Activated naive CD8-positive, alpha-beta T cell (primary cell): Measurements from ENCODE around the gene DTD1.

Experiments
- H3K27ac Mint-ChIP-seq: one replicate; pipeline ENCODE4 v1.8.0; 2021; ENCODE audit warnings: mixed read lengths
- H3K27me3 Mint-ChIP-seq: one replicate; pipeline ENCODE4 v1.8.0; 2021; ENCODE audit warnings: mixed read lengths
- H3K36me3 Mint-ChIP-seq: one replicate; pipeline ENCODE4 v1.8.0; 2021; ENCODE audit warnings: mixed read lengths
- H3K4me1 Mint-ChIP-seq: one replicate; pipeline ENCODE4 v1.8.0; 2021; ENCODE audit warnings: low read depth, mixed read lengths
- H3K4me3 Mint-ChIP-seq: one replicate; pipeline ENCODE4 v1.8.0; 2021; ENCODE audit warnings: mild to moderate bottlenecking, mixed read lengths
- H3K9me3 Mint-ChIP-seq: one replicate; pipeline ENCODE4 v1.8.0; 2021; ENCODE audit warnings: low read depth, mixed read lengths

DTD1 gene, protein sequence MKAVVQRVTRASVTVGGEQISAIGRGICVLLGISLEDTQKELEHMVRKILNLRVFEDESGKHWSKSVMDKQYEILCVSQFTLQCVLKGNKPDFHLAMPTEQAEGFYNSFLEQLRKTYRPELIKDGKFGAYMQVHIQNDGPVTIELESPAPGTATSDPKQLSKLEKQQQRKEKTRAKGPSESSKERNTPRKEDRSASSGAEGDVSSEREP

DNA sequence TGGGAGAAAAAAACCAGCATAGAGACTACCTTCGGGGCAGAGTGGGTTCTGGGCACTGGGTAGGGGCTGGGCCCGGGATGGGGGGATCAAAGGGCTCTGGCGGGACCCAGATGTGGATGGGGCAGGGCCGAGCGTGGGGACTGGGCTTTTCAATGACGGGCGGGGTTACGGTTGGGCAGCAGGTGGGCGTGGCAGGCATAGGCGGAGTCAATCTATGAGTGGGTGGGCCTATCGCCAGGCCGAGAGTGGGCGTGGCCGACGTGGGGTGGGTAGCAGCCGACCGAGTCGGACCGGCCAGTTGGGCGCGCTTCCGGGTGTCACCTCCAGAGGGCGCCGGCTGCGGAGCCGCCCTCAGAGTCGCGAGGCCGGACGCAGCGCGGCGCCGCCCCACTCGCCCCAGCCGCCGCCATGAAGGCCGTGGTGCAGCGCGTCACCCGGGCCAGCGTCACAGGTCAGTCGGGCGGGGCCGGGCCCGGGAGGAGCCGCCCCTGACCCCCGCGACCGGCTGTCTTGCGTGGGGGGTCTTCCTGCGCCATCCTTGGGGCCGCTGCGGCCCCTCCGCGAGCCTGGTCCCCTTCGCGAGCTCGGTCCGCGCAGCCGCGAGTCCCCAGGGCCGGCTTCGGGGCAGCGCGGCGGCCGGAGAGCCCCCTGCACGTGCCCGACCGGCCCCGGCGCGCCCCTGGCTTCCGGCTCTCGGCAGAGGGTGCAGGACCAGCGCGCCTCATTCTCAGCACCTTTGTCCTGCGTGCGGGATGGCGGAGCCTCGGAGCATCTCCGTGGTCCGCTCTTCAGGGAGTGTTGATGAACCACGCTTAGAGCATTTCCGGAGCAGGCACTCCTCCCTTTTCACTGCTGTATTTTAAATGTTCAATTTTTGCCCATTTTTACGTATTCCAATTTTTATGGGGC is at the start of gene DTD1:
Gene DTD1 (plus strand): TSS at position 390 of the 909 bp plus-strand sequence. CDS start 19 bp downstream, at position 409.
- Mint-ChIP-seq H3K27ac (peak within 1 kb of the TSS; percentile 78), H3K27me3 (peaks cover 7% of the 10 kb centered on the region), H3K9me3 (no peaks in the 10 kb centered on the region), H3K36me3 (no peaks in the 10 kb centered on the region), H3K4me3 (peak within 1 kb of the TSS; percentile 92), H3K4me1 (peaks cover 22% of the 10 kb centered on the region)

DNA sequence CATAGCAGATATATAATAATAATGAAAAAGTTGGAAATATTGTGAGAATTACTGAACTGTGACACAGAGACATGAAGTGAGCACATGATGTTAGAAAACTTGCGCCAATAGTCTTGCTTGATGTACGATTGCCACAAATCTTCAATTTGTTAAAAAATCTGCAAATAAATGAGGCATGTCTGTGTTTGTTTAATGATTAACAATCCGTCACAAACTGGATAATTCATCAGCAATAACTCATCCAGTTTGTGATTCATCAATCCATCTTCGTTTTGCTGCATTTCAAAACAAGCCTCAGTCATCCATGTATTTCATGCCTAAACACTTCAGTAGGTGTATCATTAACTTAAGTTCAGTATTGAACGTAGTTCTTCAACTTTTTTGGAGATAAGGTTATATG is 46.1 kb upstream of the DTD1 start:
- Mint-ChIP-seq H3K4me3 (no peak overlapping the region), H3K27me3 (no peaks in the 10 kb centered on the region)

GRCh38 chr20:18543216-18543615 is 44.6 kb upstream of the DTD1 start:
- Mint-ChIP-seq H3K27ac (no peak overlapping the region), H3K4me3 (no peak overlapping the region), H3K9me3 (no peaks in the 10 kb centered on the region), H3K4me1 (no peaks in the 10 kb centered on the region), H3K36me3 (peaks cover 12% of the 10 kb centered on the region), H3K27me3 (no peaks in the 10 kb centered on the region)

More for the DNA sequence above, 46.1 kb upstream of the DTD1 start:
- H3K27ac Mint-ChIP-seq: no peak overlapping the region
- H3K36me3 Mint-ChIP-seq: peaks cover 15% of the 10 kb centered on the region
- H3K4me1 Mint-ChIP-seq: no peaks in the 10 kb centered on the region
- no peaks in the 10 kb centered on the region for H3K9me3 Mint-ChIP-seq

GRCh38 chr20:18543932-18544331 is 43.9 kb upstream of the DTD1 start:
- H3K27ac Mint-ChIP-seq: no peak overlapping the region
- no peaks in the 10 kb centered on the region for H3K9me3 Mint-ChIP-seq
- peaks cover 15% of the 10 kb centered on the region for H3K36me3 Mint-ChIP-seq
- no peaks in the 10 kb centered on the region for H3K27me3 Mint-ChIP-seq
- no peak overlapping the region for H3K4me3 Mint-ChIP-seq
- no peaks in the 10 kb centered on the region for H3K4me1 Mint-ChIP-seq

- Mint-ChIP-seq H3K36me3 (peaks cover 11% of the 10 kb centered on the region), H3K27ac (no peak overlapping the region), H3K27me3 (no peaks in the 10 kb centered on the region), H3K4me1 (no peaks in the 10 kb centered on the region), H3K4me3 (no peak overlapping the region), H3K9me3 (no peaks in the 10 kb centered on the region)
Measured at GRCh38 chr20:18545566-18545965, 42.3 kb upstream of the DTD1 start.

GRCh38 chr20:18548465-18548864 is 39.4 kb upstream of the DTD1 start:
- Mint-ChIP-seq H3K27me3 (no peaks in the 10 kb centered on the region), H3K4me3 (no peak overlapping the region), H3K4me1 (no peaks in the 10 kb centered on the region), H3K27ac (no peak overlapping the region), H3K9me3 (no peaks in the 10 kb centered on the region), H3K36me3 (peaks cover 9% of the 10 kb centered on the region)

- Mint-ChIP-seq H3K27me3 (no peaks in the 10 kb centered on the region), H3K27ac (no peak overlapping the region), H3K9me3 (no peaks in the 10 kb centered on the region), H3K36me3 (peaks cover 7% of the 10 kb centered on the region), H3K4me3 (no peak overlapping the region), H3K4me1 (no peaks in the 10 kb centered on the region)
Measured at GRCh38 chr20:18553746-18554145, 34.1 kb upstream of the DTD1 start.

DNA sequence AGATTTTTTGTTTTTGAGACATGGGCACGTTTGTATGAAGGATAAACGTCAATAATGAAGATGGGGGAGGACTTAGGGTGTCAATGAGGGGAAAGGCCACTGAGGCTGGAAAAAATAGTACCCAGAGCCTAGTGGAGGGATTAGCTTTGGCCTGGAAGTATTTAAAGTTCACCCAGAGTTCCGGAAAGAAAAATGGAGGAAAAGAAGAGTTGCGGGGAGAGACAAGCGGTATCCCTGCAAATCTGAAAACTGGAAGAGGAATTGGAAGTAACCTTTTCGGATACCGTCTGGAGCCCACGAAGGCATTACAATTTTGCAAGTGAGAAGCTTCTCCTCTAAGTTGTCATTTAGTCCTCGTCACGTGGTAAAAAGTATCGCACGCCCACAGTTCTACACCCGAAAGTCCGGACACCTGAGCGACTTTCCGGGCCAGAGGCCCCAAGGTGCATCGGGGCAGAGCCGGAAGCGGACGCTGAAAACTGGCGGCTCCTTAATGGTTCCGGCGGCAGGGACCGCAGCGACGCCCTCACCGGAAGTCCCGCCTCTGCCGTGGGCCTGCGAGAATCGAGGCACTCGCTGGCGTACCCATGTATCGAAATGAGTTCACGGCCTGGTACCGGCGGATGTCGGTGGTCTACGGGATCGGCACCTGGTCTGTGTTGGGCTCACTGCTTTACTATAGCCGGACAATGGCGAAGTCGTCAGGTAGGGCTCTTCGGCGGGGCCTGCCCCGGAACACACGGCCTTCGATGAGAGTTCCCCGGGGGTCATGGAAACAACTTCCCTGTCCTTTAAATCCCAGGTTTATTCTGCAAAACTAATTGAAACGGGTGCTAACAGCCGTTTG is 20.7 kb upstream of the DTD1 start, which contains the start of gene SMIM26:
Gene SMIM26 (plus strand): TSS at position 541 of the 847 bp plus-strand sequence. CDS start 47 bp downstream, at position 588.
- Mint-ChIP-seq H3K27me3 (no peaks in the 10 kb centered on the region), H3K9me3 (no peaks in the 10 kb centered on the region), H3K4me3 (peak within 1 kb of the TSS; percentile 96), H3K4me1 (peaks cover 11% of the 10 kb centered on the region), H3K36me3 (peaks cover 17% of the 10 kb centered on the region), H3K27ac (peak within 1 kb of the TSS; percentile 95)

GRCh38 chr20:18567739-18568091 is 20.1 kb upstream of the DTD1 start:
- Mint-ChIP-seq H3K4me1 (peaks cover 11% of the 10 kb centered on the region), H3K27ac (peak overlapping the region; percentile 95), H3K36me3 (peaks cover 17% of the 10 kb centered on the region)

DNA sequence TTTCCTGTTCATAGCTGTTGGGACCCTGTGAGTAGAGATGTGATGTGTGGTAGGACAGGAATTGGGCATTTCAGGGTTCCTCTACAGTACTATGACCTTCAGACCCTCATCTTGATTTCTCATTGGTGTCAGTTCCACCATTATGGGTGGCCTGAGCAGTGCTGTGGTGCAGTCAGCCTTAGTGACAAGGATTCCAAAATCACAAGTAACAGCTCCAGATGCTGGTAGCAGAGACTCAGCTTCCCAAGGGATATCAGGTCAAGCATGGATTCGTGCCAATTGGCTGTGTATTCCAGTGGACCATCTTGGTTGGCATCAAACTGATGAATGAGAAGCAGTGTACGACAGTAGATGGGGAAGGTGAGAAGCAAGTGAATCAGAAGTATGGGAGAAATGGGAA is 16.8 kb upstream of the DTD1 start:
- peaks cover 14% of the 10 kb centered on the region for H3K36me3 Mint-ChIP-seq
- H3K4me3 Mint-ChIP-seq: no peak overlapping the region
- H3K27ac Mint-ChIP-seq: peak overlapping the region; percentile 62

More at GRCh38 chr20:18567739-18568091, 20.1 kb upstream of the DTD1 start:
- Mint-ChIP-seq H3K9me3 (no peaks in the 10 kb centered on the region), H3K4me3 (peak overlapping the region; percentile 96), H3K27me3 (no peaks in the 10 kb centered on the region)

DNA sequence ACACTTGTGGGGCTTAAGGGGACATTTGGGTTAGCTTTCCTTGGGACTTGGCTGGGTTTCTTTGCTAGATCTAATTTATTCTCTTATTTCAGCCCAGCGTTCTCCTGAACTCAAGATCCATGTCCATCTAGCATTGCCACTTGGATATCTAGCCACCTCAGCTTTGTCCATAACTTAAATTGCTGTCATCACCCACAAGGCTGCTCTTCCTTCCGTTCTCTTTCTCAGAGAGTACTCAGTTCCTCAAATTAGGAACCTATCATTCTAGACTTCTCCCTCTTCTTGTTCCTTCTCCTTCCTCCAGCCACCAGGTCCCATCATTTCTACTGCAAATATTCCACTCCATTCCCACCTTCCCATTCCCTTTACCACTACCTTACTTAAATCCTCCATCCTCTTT is 16.3 kb upstream of the DTD1 start:
- Mint-ChIP-seq H3K4me3 (no peak overlapping the region), H3K27me3 (no peaks in the 10 kb centered on the region), H3K27ac (no peak overlapping the region), H3K4me1 (peaks cover 9% of the 10 kb centered on the region), H3K36me3 (peaks cover 14% of the 10 kb centered on the region), H3K9me3 (no peaks in the 10 kb centered on the region)

More for the DNA sequence above, 16.8 kb upstream of the DTD1 start:
- Mint-ChIP-seq H3K27me3 (no peaks in the 10 kb centered on the region), H3K9me3 (no peaks in the 10 kb centered on the region), H3K4me1 (peaks cover 11% of the 10 kb centered on the region)

GRCh38 chr20:18577942-18578341 is 9.9 kb upstream of the DTD1 start:
- Mint-ChIP-seq H3K36me3 (no peaks in the 10 kb centered on the region), H3K4me1 (peaks cover 3% of the 10 kb centered on the region), H3K27me3 (no peaks in the 10 kb centered on the region), H3K27ac (no peak overlapping the region), H3K9me3 (no peaks in the 10 kb centered on the region), H3K4me3 (no peak overlapping the region)

- Mint-ChIP-seq H3K9me3 (no peaks in the 10 kb centered on the region), H3K4me1 (peaks cover 3% of the 10 kb centered on the region), H3K4me3 (no peak overlapping the region), H3K36me3 (no peaks in the 10 kb centered on the region), H3K27me3 (peaks cover under 1% of the 10 kb centered on the region), H3K27ac (no peak overlapping the region)
Measured at GRCh38 chr20:18578581-18578980, 9.3 kb upstream of the DTD1 start.

DNA sequence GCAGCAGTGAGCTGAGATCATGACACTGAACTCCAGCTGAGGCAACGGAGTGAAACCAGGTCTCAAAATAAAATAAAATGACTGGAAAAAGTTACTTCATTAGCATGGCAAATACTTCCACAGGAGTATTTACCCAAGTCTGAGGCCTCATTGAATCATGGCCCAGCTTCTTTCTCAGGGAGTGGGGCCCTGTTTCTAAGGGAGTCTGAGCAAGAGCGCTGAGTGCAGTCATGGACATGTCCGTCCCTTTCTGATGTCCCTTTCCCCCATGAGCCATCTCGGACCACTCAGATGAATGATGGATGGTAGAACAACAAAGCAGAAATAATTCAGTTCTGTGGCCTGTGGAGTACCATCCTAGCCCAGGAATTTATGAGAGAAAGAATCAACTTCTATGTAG is 7.8 kb upstream of the DTD1 start:
- H3K36me3 Mint-ChIP-seq: no peaks in the 10 kb centered on the region
- no peak overlapping the region for H3K27ac Mint-ChIP-seq
- peaks cover 7% of the 10 kb centered on the region for H3K27me3 Mint-ChIP-seq
- no peaks in the 10 kb centered on the region for H3K9me3 Mint-ChIP-seq
- no peak overlapping the region for H3K4me3 Mint-ChIP-seq
- H3K4me1 Mint-ChIP-seq: peaks cover 3% of the 10 kb centered on the region

DNA sequence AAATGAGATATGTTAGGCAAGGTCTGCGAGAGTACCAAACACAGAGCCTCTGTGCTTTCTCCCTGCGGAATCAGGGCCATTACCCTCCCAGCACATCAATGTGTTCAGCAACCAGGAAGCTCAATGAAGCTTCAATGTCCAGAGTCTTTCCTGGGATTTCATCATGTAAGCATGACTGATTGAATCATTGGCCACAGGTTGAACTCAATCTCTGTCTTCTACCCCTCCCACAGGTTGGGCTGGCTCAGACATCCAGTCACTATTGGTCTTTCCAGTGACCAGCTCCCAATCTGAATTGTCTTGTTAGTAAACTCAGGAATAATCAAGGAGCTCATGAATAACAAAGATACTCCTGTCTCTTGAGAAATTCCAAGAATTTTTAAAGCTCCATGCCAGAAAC is 2.7 kb upstream of the DTD1 start:
- H3K36me3 Mint-ChIP-seq: no peaks in the 10 kb centered on the region
- H3K27me3 Mint-ChIP-seq: peaks cover 7% of the 10 kb centered on the region
- no peak overlapping the region for H3K27ac Mint-ChIP-seq
- H3K4me3 Mint-ChIP-seq: no peak overlapping the region
- H3K9me3 Mint-ChIP-seq: no peaks in the 10 kb centered on the region
- peaks cover 22% of the 10 kb centered on the region for H3K4me1 Mint-ChIP-seq
